GM18858 (cell line): ENCODE results near the gene TWF2.
A peak's percentile ranks its signal among the peaks of the same experiment; 100 is the strongest.
"Not testable (repeated sequence)": the region's sequence is repeated elsewhere in the genome, so short reads cannot be mapped to it uniquely, and the experiment has no call there.

Experiments
- ATAC-seq: cut with Tn5 transposase; IDR thresholded peaks from one replicate; pipeline ENCODE4 v1.9.1; 2021; ENCODE audit not compliant: unreplicated experiment

Gene TWF2

GRCh38 chr3:52238761-52239701 is at the start of gene TWF2:
Gene TWF2, minus strand, starts transcription at chr3:52239158. Its CDS starts 142 bp downstream, at chr3:52239016.
- peak; percentile 49 for ATAC-seq

- ATAC-seq, result no peak
Measured at GRCh38 chr3:52288674-52289073, 49.7 kb upstream of the TWF2 start.

- no peak for ATAC-seq
Measured at GRCh38 chr3:52286777-52287110, 47.8 kb upstream of the TWF2 start.

GRCh38 chr3:52284051-52284450 is 45.1 kb upstream of the TWF2 start:
- ATAC-seq, result not testable (repeated sequence)

GRCh38 chr3:52283306-52283705 is 44.3 kb upstream of the TWF2 start:
- no peak for ATAC-seq

- no peak for ATAC-seq
Measured at GRCh38 chr3:52281981-52282801, 43.2 kb upstream of the TWF2 start.

- ATAC-seq, result no peak
Measured at GRCh38 chr3:52280050-52280461, 41.1 kb upstream of the TWF2 start.

GRCh38 chr3:52279596-52279995 is 40.6 kb upstream of the TWF2 start:
- ATAC-seq, result no peak

GRCh38 chr3:52278510-52279069 is 39.6 kb upstream of the TWF2 start, which contains the start of gene WDR82:
Gene WDR82, minus strand, starts transcription at chr3:52278649. Its CDS starts 288 bp downstream, at chr3:52278361.
- peak; percentile 58 for ATAC-seq

GRCh38 chr3:52277972-52278509 is 39.1 kb upstream of the TWF2 start:
- peak; percentile 31 for ATAC-seq

GRCh38 chr3:52277071-52277964 is 38.4 kb upstream of the TWF2 start:
- ATAC-seq, result no peak

GRCh38 chr3:52274781-52275180 is 35.8 kb upstream of the TWF2 start:
- ATAC-seq, result not testable (repeated sequence)

GRCh38 chr3:52272831-52273230 is 33.9 kb upstream of the TWF2 start:
- no peak for ATAC-seq

GRCh38 chr3:52272172-52272571 is 33.2 kb upstream of the TWF2 start:
- ATAC-seq, result not testable (repeated sequence)

GRCh38 chr3:52270252-52270754 is 31.3 kb upstream of the TWF2 start:
- ATAC-seq, result no peak

GRCh38 chr3:52269776-52270175 is 30.8 kb upstream of the TWF2 start:
- no peak for ATAC-seq

GRCh38 chr3:52268036-52268435 is 29.1 kb upstream of the TWF2 start:
- no peak for ATAC-seq

GRCh38 chr3:52265387-52265786 is 26.4 kb upstream of the TWF2 start:
- no peak for ATAC-seq

- no peak for ATAC-seq
Measured at GRCh38 chr3:52262447-52262846, 23.5 kb upstream of the TWF2 start.

- no peak for ATAC-seq
Measured at GRCh38 chr3:52259448-52259847, 20.5 kb upstream of the TWF2 start.
